Heart left ventricle (tissue), 13 donors: ENCODE results near the gene COPE.

Source experiments
- POLR2A ChIP-seq, 2 donors: fragments of 450-650 bp; IDR thresholded peaks; one replicate each; pipeline ENCODE4 v1.6.1; 2017; ENCODE audit warnings: antibody characterized with exemption in 2 of 2, mild to moderate bottlenecking in 2 of 2, moderate library complexity in 2 of 2
- TF ChIP-seq, protein P1 (sequence below), 12 donors: fragments of 200-600 bp; sonication (generic) in 4 of 12; IDR thresholded peaks; one replicate each; pipeline versions ENCODE4 v1.5.0 to v1.8.0; 2018 to 2022; ENCODE audit warnings: antibody characterized with exemption in 12 of 12, mild to moderate bottlenecking in 5 of 12
- donor health status: ischemic (EF 13 %, LVEDD 7.1; RV severe dilation, severe dysfunction).
- donor health status: DM: no; HTN: yes; CAD: no.
- donor health status: DM: no; HTN: no; CAD: no.
- donor health status: ischemic (EF 25% LVEDD 6.9; RV normal size, moderate dysfunction).
- donor health status: ischemic (EF 25% LVEDD 5.7; RV mildly dilated, moderate dysfunction).
- donor health status: ischemic (EF 35%, LVEDD 5.7; RV mildly dilated, moderate dysfunction).
- donor health status: nonischemic (EF 11% LVEDD 7.7; RV severe dilation, severe dysfunction).
- donor health status: DM: yes; HTN: yes; CAD: no.
- donor health status: PGD.
- donor health status: ischemic (EF 29% LVEDD 5.4; RV normal size, mild dysfunction).
- donor health status: nonischemic (EF 23%, LVEDD 6.1; RV moderate dilation, normal function).

DNA sequence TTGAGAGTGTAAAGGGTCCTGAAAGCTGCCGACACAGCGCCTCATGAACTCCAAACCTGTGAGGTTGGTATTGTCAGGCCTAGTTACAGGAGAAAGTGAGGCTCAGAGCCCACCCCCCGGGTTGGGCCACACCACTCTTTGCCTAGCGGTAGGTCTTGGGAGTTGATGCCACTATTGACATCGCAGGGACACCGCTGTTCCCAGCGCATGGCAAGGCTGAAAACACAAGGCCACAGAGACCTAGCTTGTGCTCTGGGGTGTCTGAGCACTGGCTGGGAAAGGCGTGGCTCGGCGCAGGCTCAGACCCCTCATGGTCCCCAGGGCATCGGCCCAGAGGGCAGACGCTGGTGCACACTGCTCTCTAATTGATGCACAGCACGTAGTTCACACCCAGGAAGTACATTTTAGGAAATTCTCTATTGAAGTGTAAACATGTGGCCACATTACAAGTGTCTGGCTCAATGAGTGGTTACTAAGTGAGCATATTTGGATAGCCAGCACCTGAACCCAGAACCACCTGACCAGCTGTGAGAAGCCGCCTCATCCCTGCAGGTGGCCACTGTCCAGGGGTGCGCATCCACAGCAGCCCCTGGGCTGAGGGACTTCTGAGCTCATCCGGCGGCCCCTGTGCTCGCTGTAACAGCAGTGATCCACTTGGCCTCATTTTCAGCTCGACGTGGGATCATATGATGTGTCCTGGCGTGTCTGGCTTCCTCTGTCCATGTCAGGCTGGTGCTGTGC lies 60.1 kb downstream of the COPE start:
- no peak for TF ChIP-seq POLR2A (IDR thresholded peaks at IDR 0.05)
- TF ChIP-seq, protein P1, sequence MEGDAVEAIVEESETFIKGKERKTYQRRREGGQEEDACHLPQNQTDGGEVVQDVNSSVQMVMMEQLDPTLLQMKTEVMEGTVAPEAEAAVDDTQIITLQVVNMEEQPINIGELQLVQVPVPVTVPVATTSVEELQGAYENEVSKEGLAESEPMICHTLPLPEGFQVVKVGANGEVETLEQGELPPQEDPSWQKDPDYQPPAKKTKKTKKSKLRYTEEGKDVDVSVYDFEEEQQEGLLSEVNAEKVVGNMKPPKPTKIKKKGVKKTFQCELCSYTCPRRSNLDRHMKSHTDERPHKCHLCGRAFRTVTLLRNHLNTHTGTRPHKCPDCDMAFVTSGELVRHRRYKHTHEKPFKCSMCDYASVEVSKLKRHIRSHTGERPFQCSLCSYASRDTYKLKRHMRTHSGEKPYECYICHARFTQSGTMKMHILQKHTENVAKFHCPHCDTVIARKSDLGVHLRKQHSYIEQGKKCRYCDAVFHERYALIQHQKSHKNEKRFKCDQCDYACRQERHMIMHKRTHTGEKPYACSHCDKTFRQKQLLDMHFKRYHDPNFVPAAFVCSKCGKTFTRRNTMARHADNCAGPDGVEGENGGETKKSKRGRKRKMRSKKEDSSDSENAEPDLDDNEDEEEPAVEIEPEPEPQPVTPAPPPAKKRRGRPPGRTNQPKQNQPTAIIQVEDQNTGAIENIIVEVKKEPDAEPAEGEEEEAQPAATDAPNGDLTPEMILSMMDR (IDR thresholded peaks at IDR 0.05) = no peak
